Neural crest cell (in vitro differentiated cells): Measurements from ENCODE around the gene LRRIQ4. TPM values are rescaled to one million over a fixed set of nuclear protein-coding genes. Genes with fewer than 3 reads are reported as not detected.

ENCODE experiments used
- DNase-seq: peaks from one replicate; pipeline ENCODE4 v3.0.0; 2021; ENCODE audit warnings: low read depth, mixed read lengths, low spot score
- H3K27ac Mint-ChIP-seq: one replicate; pipeline ENCODE4 v1.8.0; 2021; ENCODE audit warnings: mild to moderate bottlenecking, mixed read lengths; ENCODE audit not compliant: unreplicated experiment
- H3K27me3 Mint-ChIP-seq: 2 replicates; pipeline ENCODE4 v1.8.0; 2021; ENCODE audit warnings: low read depth, mild to moderate bottlenecking, mixed read lengths
- H3K36me3 Mint-ChIP-seq: 2 replicates; pipeline ENCODE4 v1.8.0; 2021; ENCODE audit warnings: low read depth, mild to moderate bottlenecking, mixed read lengths
- H3K4me1 Mint-ChIP-seq: 2 replicates; pipeline ENCODE4 v1.8.0; 2021; ENCODE audit warnings: mixed read lengths
- H3K4me3 Mint-ChIP-seq: one replicate; pipeline ENCODE4 v1.8.0; 2021; ENCODE audit warnings: mild to moderate bottlenecking, mixed read lengths
- H3K9me3 Mint-ChIP-seq: 2 replicates; pipeline ENCODE4 v1.8.0; 2021; ENCODE audit warnings: mixed read lengths
- total RNA-seq: library from RNA; stranded (reverse); gene quantifications from 2 replicates; pipeline ENCODE4 v1.2.1, GENCODE V29; 2021
- TF ChIP-seq, protein P1 (sequence below): fragments of 200-600 bp; sonication (generic); conservative IDR thresholded peaks from 2 replicates; pipeline ENCODE4 v1.5.0; 2021; ENCODE audit warnings: antibody characterized with exemption, mild to moderate bottlenecking

The LRRIQ4 gene
- total RNA-seq, 1 donor from 2014 or later: 0.12 TPM

DNA sequence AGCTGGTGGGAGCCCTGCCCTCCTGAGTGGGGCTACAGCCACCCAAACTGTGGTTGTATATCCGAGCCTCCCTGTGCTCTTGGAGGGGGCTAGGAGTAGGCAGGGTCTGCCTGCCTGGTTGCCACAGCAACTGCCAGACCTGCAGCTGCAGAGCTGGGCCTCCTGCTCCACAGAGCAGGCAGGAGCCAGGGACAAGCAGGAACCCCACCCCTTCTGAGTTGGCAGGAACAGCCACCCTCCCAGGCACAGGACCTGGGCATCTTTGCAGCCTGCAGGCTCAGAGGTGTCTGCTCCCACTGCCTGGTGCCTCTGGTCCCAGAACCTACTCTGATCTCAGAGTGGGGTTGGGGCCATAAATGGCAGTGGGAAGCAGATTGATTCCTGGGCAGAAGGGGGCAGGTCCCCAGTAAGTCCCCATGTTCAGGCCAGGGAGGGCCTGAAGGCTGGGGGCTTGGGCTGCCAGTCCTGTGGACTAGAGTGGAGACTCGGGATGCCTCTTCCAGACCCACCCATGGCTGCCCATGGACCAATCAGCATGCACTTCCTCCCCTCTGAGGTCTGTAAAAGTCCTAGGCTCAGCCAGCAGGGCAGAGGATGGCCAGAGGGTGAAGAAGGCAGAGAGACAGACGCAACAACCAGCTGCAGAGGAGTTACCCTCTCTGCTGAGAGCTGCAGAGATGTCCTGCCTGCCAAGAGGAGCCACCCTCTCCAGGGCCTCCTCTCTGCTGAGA is 67.3 kb downstream of the LRRIQ4 start:
- Mint-ChIP-seq H3K27me3 (no peaks in the 10 kb centered on the region), H3K4me1 (no peaks in the 10 kb centered on the region), H3K36me3 (no peaks in the 10 kb centered on the region), H3K9me3 (peaks cover 3% of the 10 kb centered on the region), H3K27ac (no peak overlapping the region), H3K4me3 (no peak overlapping the region)
- TF ChIP-seq, protein P1, sequence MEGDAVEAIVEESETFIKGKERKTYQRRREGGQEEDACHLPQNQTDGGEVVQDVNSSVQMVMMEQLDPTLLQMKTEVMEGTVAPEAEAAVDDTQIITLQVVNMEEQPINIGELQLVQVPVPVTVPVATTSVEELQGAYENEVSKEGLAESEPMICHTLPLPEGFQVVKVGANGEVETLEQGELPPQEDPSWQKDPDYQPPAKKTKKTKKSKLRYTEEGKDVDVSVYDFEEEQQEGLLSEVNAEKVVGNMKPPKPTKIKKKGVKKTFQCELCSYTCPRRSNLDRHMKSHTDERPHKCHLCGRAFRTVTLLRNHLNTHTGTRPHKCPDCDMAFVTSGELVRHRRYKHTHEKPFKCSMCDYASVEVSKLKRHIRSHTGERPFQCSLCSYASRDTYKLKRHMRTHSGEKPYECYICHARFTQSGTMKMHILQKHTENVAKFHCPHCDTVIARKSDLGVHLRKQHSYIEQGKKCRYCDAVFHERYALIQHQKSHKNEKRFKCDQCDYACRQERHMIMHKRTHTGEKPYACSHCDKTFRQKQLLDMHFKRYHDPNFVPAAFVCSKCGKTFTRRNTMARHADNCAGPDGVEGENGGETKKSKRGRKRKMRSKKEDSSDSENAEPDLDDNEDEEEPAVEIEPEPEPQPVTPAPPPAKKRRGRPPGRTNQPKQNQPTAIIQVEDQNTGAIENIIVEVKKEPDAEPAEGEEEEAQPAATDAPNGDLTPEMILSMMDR: no peak
- DNase-seq: no peak

DNA sequence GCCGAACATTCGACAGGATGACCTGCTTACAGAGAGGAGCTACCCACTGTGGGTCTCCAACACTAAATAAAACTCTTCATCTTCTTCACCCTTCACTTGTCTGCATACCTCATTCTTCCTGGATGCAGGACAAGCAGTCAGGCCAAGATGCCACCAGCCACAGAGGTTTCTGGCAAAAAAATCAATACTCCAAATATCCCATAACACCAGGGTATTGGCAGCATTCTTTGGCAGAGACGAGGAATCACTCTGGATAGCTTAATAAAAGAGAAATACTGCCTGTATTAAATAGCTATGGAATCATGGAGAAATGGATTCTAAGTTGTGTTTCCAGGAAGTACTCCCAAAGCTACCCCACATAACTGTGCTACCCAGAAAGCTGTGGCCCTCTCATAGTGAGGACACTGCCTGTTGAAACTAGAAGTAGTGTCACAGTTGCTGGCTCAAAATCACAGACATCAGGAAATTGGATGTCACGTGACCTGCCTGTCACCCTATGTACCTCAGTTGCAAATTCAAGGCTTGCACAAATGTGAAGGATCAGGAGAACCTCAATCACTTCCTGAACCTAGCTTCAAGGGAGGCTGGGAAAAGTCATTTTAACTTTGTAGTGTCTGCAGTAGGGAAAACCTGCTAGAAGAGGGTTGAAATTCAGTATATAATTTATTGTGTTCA is 68.0 kb downstream of the LRRIQ4 start:
- Mint-ChIP-seq H3K27ac (no peak overlapping the region), H3K27me3 (no peaks in the 10 kb centered on the region), H3K4me3 (no peak overlapping the region), H3K36me3 (no peaks in the 10 kb centered on the region), H3K9me3 (peaks cover under 1% of the 10 kb centered on the region), H3K4me1 (no peaks in the 10 kb centered on the region)
- no peak for DNase-seq
- TF ChIP-seq, protein P1: no peak

DNA sequence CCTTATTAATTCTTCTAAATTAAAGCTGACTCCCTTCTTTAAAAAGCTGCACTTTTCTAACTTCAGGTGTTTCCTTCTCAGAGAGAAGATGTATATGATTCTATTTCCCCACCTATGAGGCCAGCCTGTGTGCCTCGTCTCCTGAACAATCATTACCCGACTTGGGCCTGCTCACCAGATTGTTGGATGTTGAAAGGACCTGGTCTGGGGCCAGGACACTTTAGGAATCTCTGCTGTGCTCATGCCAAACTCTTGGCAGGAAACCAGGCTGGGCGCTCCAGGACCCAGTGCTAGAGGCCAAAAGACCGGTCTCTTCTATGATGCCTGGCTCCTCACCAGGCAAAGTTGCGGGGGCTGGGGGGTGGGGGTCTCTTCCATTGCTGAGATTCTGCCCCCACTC is 74.0 kb downstream of the LRRIQ4 start:
- Mint-ChIP-seq H3K27ac (no peak overlapping the region), H3K4me3 (no peak overlapping the region), H3K9me3 (peaks cover under 1% of the 10 kb centered on the region), H3K4me1 (no peaks in the 10 kb centered on the region), H3K36me3 (no peaks in the 10 kb centered on the region), H3K27me3 (no peaks in the 10 kb centered on the region)
- no peak for DNase-seq
- TF ChIP-seq, protein P1: no peak

Other genes starting within 250 kb of the LRRIQ4 start
- gene MECOM, start 149.2 kb upstream of the LRRIQ4 start, total RNA-seq: 1.1 and 2.9 TPM in 2 replicates
- gene TERC, start 47.8 kb upstream of the LRRIQ4 start, total RNA-seq: 16.2 and 19.5 TPM in 2 replicates
- gene ACTRT3, start 43.3 kb upstream of the LRRIQ4 start, total RNA-seq: 1.5 TPM in 2 replicates
- gene MYNN, start 39.5 kb upstream of the LRRIQ4 start, total RNA-seq: 15.0 and 15.7 TPM in 2 replicates
- gene LRRC34, start within 50 bp of the LRRIQ4 start, total RNA-seq: 8.6 and 10.1 TPM in 2 replicates
- gene LRRC31, start 57.1 kb downstream of the LRRIQ4 start, total RNA-seq: not detected in 2 replicates
- not detected in 2 replicates for gene SAMD7, start 98.7 kb downstream of the LRRIQ4 start, total RNA-seq
- 67.9 and 68.8 TPM in 2 replicates for gene SEC62, start 153.9 kb downstream of the LRRIQ4 start, total RNA-seq
- 0.21 and 0.23 TPM in 2 replicates for gene GPR160, start 225.1 kb downstream of the LRRIQ4 start, total RNA-seq